Hematopoietic multipotent progenitor cell treated with erythropoietin and hydrocortisone succinate and interleukin-3 and kit ligand, for 4 days (in vitro differentiated cells): ENCODE data around the gene SEPSECS.
A peak's percentile ranks its signal among the peaks of the same experiment; 100 is the strongest.

Experiments
- DNase-seq: peaks from one replicate; pipeline ENCODE4 v3.0.0-alpha.2; 2015

SEPSECS gene

GRCh38 chr4:25154594-25155265, 5.5 kb downstream of the SEPSECS start:
- no peak for DNase-seq

GRCh38 chr4:25146076-25146475, 14.2 kb downstream of the SEPSECS start:
- no peak for DNase-seq

- DNase-seq = peak; percentile 60
Measured at GRCh38 chr4:25144870-25145481, 15.3 kb downstream of the SEPSECS start.

GRCh38 chr4:25142468-25142867, 17.8 kb downstream of the SEPSECS start:
- DNase-seq = no peak

GRCh38 chr4:25141592-25141991, 18.7 kb downstream of the SEPSECS start:
- no peak for DNase-seq

GRCh38 chr4:25133132-25133531, 27.1 kb downstream of the SEPSECS start:
- no peak for DNase-seq

GRCh38 chr4:25131926-25132325, 28.3 kb downstream of the SEPSECS start:
- DNase-seq = no peak

- no peak for DNase-seq
Measured at GRCh38 chr4:25131381-25131780, 28.9 kb downstream of the SEPSECS start.

GRCh38 chr4:25129917-25130316, 30.3 kb downstream of the SEPSECS start:
- no peak for DNase-seq

GRCh38 chr4:25128671-25129070, 31.6 kb downstream of the SEPSECS start:
- no peak for DNase-seq

- DNase-seq = no peak
Measured at GRCh38 chr4:25123236-25123635, 37.0 kb downstream of the SEPSECS start.

- DNase-seq = no peak
Measured at GRCh38 chr4:25120146-25120940, 39.9 kb downstream of the SEPSECS start.

GRCh38 chr4:25117716-25118472, 42.4 kb downstream of the SEPSECS start:
- DNase-seq = no peak

- no peak for DNase-seq
Measured at GRCh38 chr4:25117274-25117673, 43.0 kb downstream of the SEPSECS start.

- DNase-seq = no peak
Measured at GRCh38 chr4:25113915-25114904, 46.0 kb downstream of the SEPSECS start.

- DNase-seq = no peak
Measured at GRCh38 chr4:25112995-25113380, 47.3 kb downstream of the SEPSECS start.

GRCh38 chr4:25112366-25112994, 47.8 kb downstream of the SEPSECS start:
- no peak for DNase-seq

- no peak for DNase-seq
Measured at GRCh38 chr4:25111648-25112196, 48.5 kb downstream of the SEPSECS start.

- no peak for DNase-seq
Measured at GRCh38 chr4:25110527-25111329, 49.5 kb downstream of the SEPSECS start.

GRCh38 chr4:25109511-25109910, 50.7 kb downstream of the SEPSECS start:
- no peak for DNase-seq
